HepG2 (cell line): ENCODE measurements around the gene ARRDC3. TPM values are rescaled to one million over a fixed set of nuclear protein-coding genes. Genes with fewer than 3 reads are reported as not detected.

Source experiments
- ATAC-seq: fragments of 200-7000 bp; cut with Tn5 transposase; 3 replicates; pipeline ENCODE4 v1.9.1; 2020; ENCODE audit warnings: mild to moderate bottlenecking, moderate library complexity
- BruUV-seq: library from RNA; stranded (reverse); fragments of 400-500 nt; replicated peaks from 2 replicates; lab custom pipeline; 2021; lab: Mats Ljungman, UMichigan
- CTCF ChIA-PET: fragments of 300-600 bp; formaldehyde crosslinking; extraction: SDS; loops from one replicate; lab custom pipeline; 2021; ENCODE audit warnings: low total read pairs, inconsistent platforms, low intra/inter-chr PET ratio; lab: Yijun Ruan, JAX
- POLR2A ChIA-PET: fragments of 350-600 bp; sonication (Branson Sonifier 250); formaldehyde crosslinking; loops from one replicate; lab custom pipeline; 2020; ENCODE audit warnings: antibody characterized with exemption, inconsistent platforms; lab: Yijun Ruan, JAX
- DNase-seq: peaks from one replicate; pipeline ENCODE4 v3.0.0-alpha.2; 2015; ENCODE audit warnings: low spot score
- FAIRE-seq: peaks from 3 replicates; lab custom pipeline; 2011; peaks lifted over from hg19 to GRCh38; lab: Jason Lieb, UNC
- H2AFZ ChIP-seq: one replicate; pipeline ENCODE4 v1.6.1; 2011; ENCODE audit warnings: low read length, inconsistent platforms
- H3K27ac ChIP-seq: fragments of 300-600 bp; 3 replicates; pipeline ENCODE4 v1.8.0; 2011; ENCODE audit warnings: mixed run types, mild to moderate bottlenecking, mixed read lengths, low read length, inconsistent platforms; ENCODE audit not compliant: insufficient read depth; ENCODE audit errors: extremely low read length
- H3K27me3 ChIP-seq, 2 experiments: fragments of 200-600 bp in 1 of 2; 2 replicates in 1 of 2; 3 replicates in 1 of 2; pipeline versions ENCODE4 v1.6.0 to v1.8.0; 2011; ENCODE audit warnings: low read length in 2 of 2, mild to moderate bottlenecking in 2 of 2, moderate library complexity in 2 of 2, inconsistent platforms in 1 of 2; ENCODE audit not compliant: insufficient read depth in 2 of 2, control insufficient read depth in 1 of 2
- H3K36me3 ChIP-seq, 2 experiments: fragments of 200-600 bp in 1 of 2; replicated peaks in 1 of 2; 2 replicates in 1 of 2; 3 replicates in 1 of 2; pipeline versions ENCODE4 v1.5.1 to v1.8.0; 2011; ENCODE audit warnings: low read length in 2 of 2, inconsistent platforms in 1 of 2; ENCODE audit not compliant: insufficient read depth in 2 of 2, control insufficient read depth in 1 of 2
- H3K4me1 ChIP-seq: 2 replicates; pipeline ENCODE4 v1.5.1; 2012; ENCODE audit warnings: low read length, inconsistent platforms; ENCODE audit not compliant: insufficient read depth
- H3K4me2 ChIP-seq: 2 replicates; pipeline ENCODE4 v1.6.0; 2011; ENCODE audit warnings: low read depth, low read length, inconsistent platforms
- H3K4me3 ChIP-seq, 3 experiments: fragments of 200-600 bp in 1 of 3; sonication (generic), shearing (Covaris generic) in 1 of 3; replicated peaks in 1 of 3; 2 replicates each; pipeline ENCODE4 v1.5.1; 2011 to 2016; ENCODE audit warnings: low read length in 3 of 3, inconsistent platforms in 2 of 3, low read depth in 2 of 3, mild to moderate bottlenecking in 2 of 3, control low read depth in 1 of 3, mixed read lengths in 1 of 3; ENCODE audit not compliant: insufficient read depth in 1 of 3
- H3K79me2 ChIP-seq: one replicate; pipeline ENCODE4 v1.6.1; 2011; ENCODE audit warnings: low read length, inconsistent platforms; ENCODE audit not compliant: insufficient read depth
- H3K9ac ChIP-seq: 2 replicates; pipeline ENCODE4 v1.6.0; 2011; ENCODE audit warnings: mild to moderate bottlenecking, low read depth, low read length, inconsistent platforms; ENCODE audit not compliant: insufficient read depth
- H3K9me3 ChIP-seq: 2 replicates; pipeline ENCODE4 v1.5.1; 2012; ENCODE audit warnings: mild to moderate bottlenecking, low read length
- H4K20me1 ChIP-seq: 2 replicates; pipeline ENCODE4 v1.6.0; 2011; ENCODE audit warnings: inconsistent platforms, mild to moderate bottlenecking, low read length, moderate library complexity; ENCODE audit not compliant: insufficient read depth
- BORCS8-MEF2B ChIP-seq: sonication (generic); formaldehyde crosslinking; IDR thresholded peaks from 2 replicates; pipeline ENCODE4 v1.8.0; 2022; ENCODE audit warnings: mild to moderate bottlenecking, missing genetic modification reagents
- GATAD2A ChIP-seq: IDR thresholded peaks from 2 replicates; pipeline ENCODE4 v1.6.1; 2016
- LCORL ChIP-seq, 2 experiments: fragments of 450-650 bp in 1 of 2; sonication (generic) in 1 of 2; formaldehyde crosslinking in 1 of 2; IDR thresholded peaks; 2 replicates each; pipeline versions ENCODE4 v1.5.0 to v1.6.1; 2017 to 2020; ENCODE audit warnings: antibody characterized with exemption in 1 of 2, missing genetic modification reagents in 1 of 2
- MEF2D ChIP-seq: sonication (generic); formaldehyde crosslinking; IDR thresholded peaks from 2 replicates; pipeline ENCODE4 v1.5.1; 2020; ENCODE audit warnings: mild to moderate bottlenecking, missing genetic modification reagents
- PITX1 ChIP-seq: sonication (generic); formaldehyde crosslinking; IDR thresholded peaks from 2 replicates; pipeline ENCODE4 v1.5.1; 2020; ENCODE audit warnings: mild to moderate bottlenecking, missing genetic modification reagents
- ZBTB7B ChIP-seq: sonication (generic); formaldehyde crosslinking; IDR thresholded peaks from 2 replicates; pipeline ENCODE4 v1.4.0; 2020; ENCODE audit warnings: missing genetic modification reagents
- ZNF652 ChIP-seq: IDR thresholded peaks from 2 replicates; pipeline ENCODE4 v1.6.1; 2016; ENCODE audit warnings: low read depth, borderline replicate concordance
- in situ Hi-C: cut with HindIII; loops from 2 replicates; pipeline ENCODE4 v1.10.0; 2017; ENCODE audit warnings: low pct_unique_long_range_greater_than_20kb; ENCODE audit not compliant: extremely low pct_ligation_motif_present
- intact Hi-C: fragments of 100-400 bp; cut with micrococcal nuclease; formaldehyde crosslinking; loops from one replicate; pipeline ENCODE4 v1.10.0; 2022; ENCODE audit not compliant: unreplicated experiment
- polyA plus RNA-seq, 8 experiments: library from polyadenylated mRNA; depleted of rRNA in 3 of 8; stranded (reverse) in 7 of 8; unstranded in 1 of 8; fragments of >200 nt; fragmentation: Illumina TruSeq in 4 of 8; extraction: Trizol in 4 of 8; gene quantifications; 2 replicates each; pipeline versions ENCODE4 v1.2.1 to v1.2.3, GENCODE V29; 2011 to 2016; ENCODE audit warnings: low read depth in 4 of 8, missing spikeins in 1 of 8, mixed read lengths in 1 of 8; ENCODE audit not compliant: insufficient read depth in 1 of 8
- total RNA-seq, 5 experiments: library from RNA; depleted of rRNA; stranded (reverse); fragments of >200 nt; fragmentation: Illumina TruSeq; extraction: Trizol; gene quantifications; 2 replicates each; pipeline ENCODE4 v1.2.3, GENCODE V29; 2016; ENCODE audit warnings: low read depth in 1 of 5
- TF ChIP-seq, protein P1 (sequence below): IDR thresholded peaks from 2 replicates; pipeline ENCODE4 v1.6.1; 2016; ENCODE audit warnings: missing genetic modification reagents, missing compliant biosample characterization
- TF ChIP-seq, protein P2 (sequence below): sonication (generic); formaldehyde crosslinking; IDR thresholded peaks from one replicate; pipeline ENCODE4 v1.5.1; 2020; ENCODE audit warnings: mild to moderate bottlenecking, missing genetic modification reagents; ENCODE audit errors: not compliant biosample characterization
- TF ChIP-seq, protein P3 (sequence below): IDR thresholded peaks from 2 replicates; pipeline ENCODE4 v1.6.1; 2012; ENCODE audit warnings: low read length, improper control_type of control experiment
- TF ChIP-seq, protein P4 (sequence below): sonication (generic); formaldehyde crosslinking; IDR thresholded peaks from 2 replicates; pipeline ENCODE4 v1.4.0; 2020; ENCODE audit warnings: low read depth, mild to moderate bottlenecking, missing genetic modification reagents
- TF ChIP-seq, protein P5 (sequence below): sonication (generic); formaldehyde crosslinking; IDR thresholded peaks from 2 replicates; pipeline ENCODE4 v1.5.0; 2020; ENCODE audit warnings: mild to moderate bottlenecking, low read depth, missing genetic modification reagents, borderline replicate concordance

The ARRDC3 gene
- total and polyA plus RNA-seq, 2 of the 13 experiments (the other 11 are each of a cell fraction or from before 2014, with no cell fraction given) = 3.4 to 24.4 TPM

DNA sequence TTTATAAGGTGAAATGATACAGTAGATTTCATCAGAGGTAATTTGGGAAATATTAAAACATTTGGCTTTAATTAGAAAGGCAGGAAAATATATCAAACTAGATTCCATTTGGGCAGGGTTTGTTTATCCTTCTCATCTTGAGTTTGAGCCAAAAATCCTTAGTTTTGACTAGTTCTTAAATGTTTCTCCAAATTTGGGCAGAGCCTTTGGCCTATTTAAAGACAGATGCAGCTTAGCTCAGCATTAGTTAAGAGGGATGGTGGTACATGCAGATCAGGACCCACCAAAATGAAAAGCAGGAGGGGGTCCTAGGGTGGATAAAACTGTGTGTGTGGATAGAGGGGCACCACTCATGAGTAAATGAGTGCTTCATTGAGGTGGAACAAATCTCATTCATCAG is 20.3 kb upstream of the ARRDC3 start:
- Histone ChIP-seq H3K27ac (no peak overlapping the region), H3K79me2 (no peaks in the 10 kb centered on the region), H4K20me1 (no peaks in the 10 kb centered on the region), H3K4me2 (no peak overlapping the region), H3K9ac (no peak overlapping the region), H3K4me3 (no peak overlapping the region), H3K9me3 (no peaks in the 10 kb centered on the region), H3K36me3 (no peaks in the 10 kb centered on the region), H3K4me1 (no peaks in the 10 kb centered on the region), H2AFZ (no peak overlapping the region), H3K27me3 (no peaks in the 10 kb centered on the region)
- ChIA-PET POLR2A (no interaction called here), CTCF (no interaction called here)
- no peak for FAIRE-seq
- no peak for ATAC-seq
- intact Hi-C loops = no loop called here
- no peak for DNase-seq
- BruUV-seq = no TSS peak
- in situ Hi-C loops = no loop called here
- TF ChIP-seq, protein P1, sequence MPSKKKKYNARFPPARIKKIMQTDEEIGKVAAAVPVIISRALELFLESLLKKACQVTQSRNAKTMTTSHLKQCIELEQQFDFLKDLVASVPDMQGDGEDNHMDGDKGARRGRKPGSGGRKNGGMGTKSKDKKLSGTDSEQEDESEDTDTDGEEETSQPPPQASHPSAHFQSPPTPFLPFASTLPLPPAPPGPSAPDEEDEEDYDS = no peak
- no peak for TF ChIP-seq MEF2D (CRISPR knock-in tag)
- TF ChIP-seq GATAD2A (CRISPR knock-in tag) = no peak
- no peak for TF ChIP-seq PITX1 (CRISPR knock-in tag)
- no peak for TF ChIP-seq BORCS8-MEF2B
- TF ChIP-seq, protein P2, sequence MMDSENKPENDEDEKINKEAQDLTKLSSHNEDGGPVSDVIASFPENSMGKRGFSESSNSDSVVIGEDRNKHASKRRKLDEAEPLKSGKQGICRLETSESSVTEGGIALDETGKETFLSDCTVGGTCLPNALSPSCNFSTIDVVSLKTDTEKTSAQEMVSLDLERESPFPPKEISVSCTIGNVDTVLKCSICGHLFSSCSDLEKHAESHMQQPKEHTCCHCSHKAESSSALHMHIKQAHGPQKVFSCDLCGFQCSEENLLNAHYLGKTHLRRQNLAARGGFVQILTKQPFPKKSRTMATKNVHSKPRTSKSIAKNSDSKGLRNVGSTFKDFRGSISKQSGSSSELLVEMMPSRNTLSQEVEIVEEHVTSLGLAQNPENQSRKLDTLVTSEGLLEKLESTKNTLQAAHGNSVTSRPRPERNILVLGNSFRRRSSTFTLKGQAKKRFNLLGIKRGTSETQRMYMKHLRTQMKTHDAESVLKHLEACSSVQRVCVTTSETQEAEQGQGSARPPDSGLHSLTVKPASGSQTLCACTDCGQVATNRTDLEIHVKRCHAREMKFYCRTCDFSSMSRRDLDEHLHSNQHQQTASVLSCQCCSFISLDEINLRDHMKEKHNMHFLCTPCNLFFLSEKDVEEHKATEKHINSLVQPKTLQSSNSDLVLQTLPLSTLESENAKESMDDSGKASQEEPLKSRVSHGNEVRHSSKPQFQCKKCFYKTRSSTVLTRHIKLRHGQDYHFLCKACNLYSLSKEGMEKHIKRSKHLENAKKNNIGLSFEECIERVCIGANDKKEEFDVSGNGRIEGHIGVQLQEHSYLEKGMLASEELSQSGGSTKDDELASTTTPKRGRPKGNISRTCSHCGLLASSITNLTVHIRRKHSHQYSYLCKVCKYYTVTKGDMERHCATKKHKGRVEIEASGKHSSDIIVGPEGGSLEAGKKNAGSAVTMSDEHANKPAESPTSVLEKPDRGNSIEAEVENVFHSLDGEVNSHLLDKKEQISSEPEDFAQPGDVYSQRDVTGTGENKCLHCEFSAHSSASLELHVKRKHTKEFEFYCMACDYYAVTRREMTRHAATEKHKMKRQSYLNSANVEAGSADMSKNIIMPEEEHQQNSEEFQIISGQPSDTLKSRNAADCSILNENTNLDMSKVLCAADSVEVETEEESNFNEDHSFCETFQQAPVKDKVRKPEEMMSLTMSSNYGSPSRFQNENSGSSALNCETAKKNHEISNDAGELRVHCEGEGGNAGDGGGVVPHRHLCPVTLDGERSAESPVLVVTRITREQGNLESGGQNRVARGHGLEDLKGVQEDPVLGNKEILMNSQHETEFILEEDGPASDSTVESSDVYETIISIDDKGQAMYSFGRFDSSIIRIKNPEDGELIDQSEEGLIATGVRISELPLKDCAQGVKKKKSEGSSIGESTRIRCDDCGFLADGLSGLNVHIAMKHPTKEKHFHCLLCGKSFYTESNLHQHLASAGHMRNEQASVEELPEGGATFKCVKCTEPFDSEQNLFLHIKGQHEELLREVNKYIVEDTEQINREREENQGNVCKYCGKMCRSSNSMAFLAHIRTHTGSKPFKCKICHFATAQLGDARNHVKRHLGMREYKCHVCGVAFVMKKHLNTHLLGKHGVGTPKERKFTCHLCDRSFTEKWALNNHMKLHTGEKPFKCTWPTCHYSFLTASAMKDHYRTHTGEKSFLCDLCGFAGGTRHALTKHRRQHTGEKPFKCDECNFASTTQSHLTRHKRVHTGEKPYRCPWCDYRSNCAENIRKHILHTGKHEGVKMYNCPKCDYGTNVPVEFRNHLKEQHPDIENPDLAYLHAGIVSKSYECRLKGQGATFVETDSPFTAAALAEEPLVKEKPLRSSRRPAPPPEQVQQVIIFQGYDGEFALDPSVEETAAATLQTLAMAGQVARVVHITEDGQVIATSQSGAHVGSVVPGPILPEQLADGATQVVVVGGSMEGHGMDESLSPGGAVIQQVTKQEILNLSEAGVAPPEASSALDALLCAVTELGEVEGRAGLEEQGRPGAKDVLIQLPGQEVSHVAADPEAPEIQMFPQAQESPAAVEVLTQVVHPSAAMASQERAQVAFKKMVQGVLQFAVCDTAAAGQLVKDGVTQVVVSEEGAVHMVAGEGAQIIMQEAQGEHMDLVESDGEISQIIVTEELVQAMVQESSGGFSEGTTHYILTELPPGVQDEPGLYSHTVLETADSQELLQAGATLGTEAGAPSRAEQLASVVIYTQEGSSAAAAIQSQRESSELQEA (CRISPR knock-in tag) = no peak
- no peak for TF ChIP-seq ZNF652 (CRISPR knock-in tag)
- TF ChIP-seq, protein P3, sequence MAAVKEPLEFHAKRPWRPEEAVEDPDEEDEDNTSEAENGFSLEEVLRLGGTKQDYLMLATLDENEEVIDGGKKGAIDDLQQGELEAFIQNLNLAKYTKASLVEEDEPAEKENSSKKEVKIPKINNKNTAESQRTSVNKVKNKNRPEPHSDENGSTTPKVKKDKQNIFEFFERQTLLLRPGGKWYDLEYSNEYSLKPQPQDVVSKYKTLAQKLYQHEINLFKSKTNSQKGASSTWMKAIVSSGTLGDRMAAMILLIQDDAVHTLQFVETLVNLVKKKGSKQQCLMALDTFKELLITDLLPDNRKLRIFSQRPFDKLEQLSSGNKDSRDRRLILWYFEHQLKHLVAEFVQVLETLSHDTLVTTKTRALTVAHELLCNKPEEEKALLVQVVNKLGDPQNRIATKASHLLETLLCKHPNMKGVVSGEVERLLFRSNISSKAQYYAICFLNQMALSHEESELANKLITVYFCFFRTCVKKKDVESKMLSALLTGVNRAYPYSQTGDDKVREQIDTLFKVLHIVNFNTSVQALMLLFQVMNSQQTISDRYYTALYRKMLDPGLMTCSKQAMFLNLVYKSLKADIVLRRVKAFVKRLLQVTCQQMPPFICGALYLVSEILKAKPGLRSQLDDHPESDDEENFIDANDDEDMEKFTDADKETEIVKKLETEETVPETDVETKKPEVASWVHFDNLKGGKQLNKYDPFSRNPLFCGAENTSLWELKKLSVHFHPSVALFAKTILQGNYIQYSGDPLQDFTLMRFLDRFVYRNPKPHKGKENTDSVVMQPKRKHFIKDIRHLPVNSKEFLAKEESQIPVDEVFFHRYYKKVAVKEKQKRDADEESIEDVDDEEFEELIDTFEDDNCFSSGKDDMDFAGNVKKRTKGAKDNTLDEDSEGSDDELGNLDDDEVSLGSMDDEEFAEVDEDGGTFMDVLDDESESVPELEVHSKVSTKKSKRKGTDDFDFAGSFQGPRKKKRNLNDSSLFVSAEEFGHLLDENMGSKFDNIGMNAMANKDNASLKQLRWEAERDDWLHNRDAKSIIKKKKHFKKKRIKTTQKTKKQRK = no peak
- no peak for TF ChIP-seq ZBTB7B (CRISPR knock-in tag)
- no peak for TF ChIP-seq LCORL (IDR thresholded peaks at IDR 0.05)
- no peak for TF ChIP-seq LCORL (CRISPR knock-in tag; IDR thresholded peaks at IDR 0.05)
- TF ChIP-seq, protein P4, sequence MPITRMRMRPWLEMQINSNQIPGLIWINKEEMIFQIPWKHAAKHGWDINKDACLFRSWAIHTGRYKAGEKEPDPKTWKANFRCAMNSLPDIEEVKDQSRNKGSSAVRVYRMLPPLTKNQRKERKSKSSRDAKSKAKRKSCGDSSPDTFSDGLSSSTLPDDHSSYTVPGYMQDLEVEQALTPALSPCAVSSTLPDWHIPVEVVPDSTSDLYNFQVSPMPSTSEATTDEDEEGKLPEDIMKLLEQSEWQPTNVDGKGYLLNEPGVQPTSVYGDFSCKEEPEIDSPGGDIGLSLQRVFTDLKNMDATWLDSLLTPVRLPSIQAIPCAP (CRISPR knock-in tag) = no peak
- TF ChIP-seq, protein P5, sequence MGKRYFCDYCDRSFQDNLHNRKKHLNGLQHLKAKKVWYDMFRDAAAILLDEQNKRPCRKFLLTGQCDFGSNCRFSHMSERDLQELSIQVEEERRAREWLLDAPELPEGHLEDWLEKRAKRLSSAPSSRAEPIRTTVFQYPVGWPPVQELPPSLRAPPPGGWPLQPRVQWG = no peak
